ENCODE data around the gene SMARCA2.

SMARCA2 gene

GRCh38 chr9:2220036-2220435 is 204.9 kb downstream of the SMARCA2 start:
- no peak for DNase-seq

GRCh38 chr9:2227144-2227867 is 212.2 kb downstream of the SMARCA2 start:
- DNase-seq: no peak

GRCh38 chr9:2228132-2228531 is 213.0 kb downstream of the SMARCA2 start:
- DNase-seq: no peak

GRCh38 chr9:2228641-2229040 is 213.5 kb downstream of the SMARCA2 start:
- no peak for DNase-seq

- DNase-seq: no peak
Measured at GRCh38 chr9:2229109-2229721, 214.1 kb downstream of the SMARCA2 start.

- no peak for DNase-seq
Measured at GRCh38 chr9:2230362-2230761, 215.2 kb downstream of the SMARCA2 start.

- DNase-seq: no peak
Measured at GRCh38 chr9:2231101-2231500, 216.0 kb downstream of the SMARCA2 start.

GRCh38 chr9:2231829-2232228 is 216.7 kb downstream of the SMARCA2 start:
- DNase-seq: no peak

GRCh38 chr9:2233274-2233673 is 218.1 kb downstream of the SMARCA2 start:
- no peak for DNase-seq

- no peak for DNase-seq
Measured at GRCh38 chr9:2234371-2234893, 219.3 kb downstream of the SMARCA2 start.

GRCh38 chr9:2235623-2236022 is 220.5 kb downstream of the SMARCA2 start:
- DNase-seq: no peak

GRCh38 chr9:2236850-2237249 is 221.7 kb downstream of the SMARCA2 start:
- no peak for DNase-seq

- no peak for DNase-seq
Measured at GRCh38 chr9:2241461-2241835, 226.3 kb downstream of the SMARCA2 start.

GRCh38 chr9:2241836-2242741 is 226.9 kb downstream of the SMARCA2 start:
- peak; percentile 67 for DNase-seq

GRCh38 chr9:2242831-2243330 is 227.7 kb downstream of the SMARCA2 start:
- no peak for DNase-seq
